Ovary (tissue), 3 donors: ENCODE results near the gene MAPK10.

Source experiments
- POLR2A ChIP-seq: fragments of 450-650 bp; IDR thresholded peaks from one replicate; pipeline ENCODE4 v1.6.1; 2017; ENCODE audit warnings: antibody characterized with exemption, mild to moderate bottlenecking, moderate library complexity
- TF ChIP-seq, protein P1 (sequence below), 3 donors: fragments of 450-650 bp in 2 of 3; fragments of 200-600 bp in 1 of 3; IDR thresholded peaks; one replicate each; pipeline versions ENCODE4 v1.5.1 to v1.8.0; 2016 to 2022; ENCODE audit warnings: antibody characterized with exemption in 3 of 3, mild to moderate bottlenecking in 1 of 3
- donor health status: DM: no; HTN: no; CAD: no.

- TF ChIP-seq, protein P1, sequence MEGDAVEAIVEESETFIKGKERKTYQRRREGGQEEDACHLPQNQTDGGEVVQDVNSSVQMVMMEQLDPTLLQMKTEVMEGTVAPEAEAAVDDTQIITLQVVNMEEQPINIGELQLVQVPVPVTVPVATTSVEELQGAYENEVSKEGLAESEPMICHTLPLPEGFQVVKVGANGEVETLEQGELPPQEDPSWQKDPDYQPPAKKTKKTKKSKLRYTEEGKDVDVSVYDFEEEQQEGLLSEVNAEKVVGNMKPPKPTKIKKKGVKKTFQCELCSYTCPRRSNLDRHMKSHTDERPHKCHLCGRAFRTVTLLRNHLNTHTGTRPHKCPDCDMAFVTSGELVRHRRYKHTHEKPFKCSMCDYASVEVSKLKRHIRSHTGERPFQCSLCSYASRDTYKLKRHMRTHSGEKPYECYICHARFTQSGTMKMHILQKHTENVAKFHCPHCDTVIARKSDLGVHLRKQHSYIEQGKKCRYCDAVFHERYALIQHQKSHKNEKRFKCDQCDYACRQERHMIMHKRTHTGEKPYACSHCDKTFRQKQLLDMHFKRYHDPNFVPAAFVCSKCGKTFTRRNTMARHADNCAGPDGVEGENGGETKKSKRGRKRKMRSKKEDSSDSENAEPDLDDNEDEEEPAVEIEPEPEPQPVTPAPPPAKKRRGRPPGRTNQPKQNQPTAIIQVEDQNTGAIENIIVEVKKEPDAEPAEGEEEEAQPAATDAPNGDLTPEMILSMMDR (IDR thresholded peaks at IDR 0.05): peak in 2 of 3 donors; percentile 28 to 34
- TF ChIP-seq POLR2A: no peak
Measured at GRCh38 chr4:85968945-85969819, 390.7 kb downstream of the MAPK10 start.
